Left kidney (tissue), 2 donors: ENCODE measurements around the gene RASAL2. TPM values are rescaled to one million over a fixed set of nuclear protein-coding genes. Genes with fewer than 3 reads are reported as not detected.
"Not testable (repeated sequence)": the region's sequence is repeated elsewhere in the genome, so short reads cannot be mapped to it uniquely, and the experiment has no call there.

ENCODE experiments used
- DNase-seq: peaks from one replicate; pipeline ENCODE4 v3.0.0-alpha.2; 2013
- polyA plus RNA-seq: library from polyadenylated mRNA; unstranded; fragments of 120-200 nt; gene quantifications from one replicate; pipeline ENCODE4 v1.2.1, GENCODE V29; 2013; ENCODE audit not compliant: insufficient read length

RASAL2 gene
- polyA plus RNA-seq, 1 donor: 22.1 TPM

- no peak for DNase-seq
Observed at GRCh38 chr1:178282949-178283367, 189.1 kb downstream of the RASAL2 start.

- no peak for DNase-seq
Observed at GRCh38 chr1:178283409-178283808, 189.5 kb downstream of the RASAL2 start.

- no peak for DNase-seq
Observed at GRCh38 chr1:178284058-178284457, 190.2 kb downstream of the RASAL2 start.

- DNase-seq: no peak
Observed at GRCh38 chr1:178291166-178291565, 197.3 kb downstream of the RASAL2 start.

GRCh38 chr1:178294654-178295053, 200.8 kb downstream of the RASAL2 start:
- DNase-seq: no peak

- DNase-seq: no peak
Observed at GRCh38 chr1:178300352-178300699, 206.4 kb downstream of the RASAL2 start.

- no peak for DNase-seq
Observed at GRCh38 chr1:178301141-178301540, 207.2 kb downstream of the RASAL2 start.

GRCh38 chr1:178307264-178307663, 213.4 kb downstream of the RASAL2 start:
- no peak for DNase-seq

GRCh38 chr1:178308438-178308837, 214.5 kb downstream of the RASAL2 start:
- DNase-seq: no peak

GRCh38 chr1:178310685-178311105, 216.8 kb downstream of the RASAL2 start:
- DNase-seq: peak; percentile 71

GRCh38 chr1:178311164-178311563, 217.3 kb downstream of the RASAL2 start:
- DNase-seq: no peak

- not testable (repeated sequence) for DNase-seq
Observed at GRCh38 chr1:178320280-178320982, 226.5 kb downstream of the RASAL2 start.

GRCh38 chr1:178323067-178323466, 229.2 kb downstream of the RASAL2 start:
- no peak for DNase-seq

GRCh38 chr1:178324003-178324402, 230.1 kb downstream of the RASAL2 start:
- no peak for DNase-seq

GRCh38 chr1:178328728-178329127, 234.8 kb downstream of the RASAL2 start:
- no peak for DNase-seq

- no peak for DNase-seq
Observed at GRCh38 chr1:178330153-178330552, 236.2 kb downstream of the RASAL2 start.

- DNase-seq: no peak
Observed at GRCh38 chr1:178330848-178331497, 237.1 kb downstream of the RASAL2 start.

- no peak for DNase-seq
Observed at GRCh38 chr1:178335426-178335825, 241.5 kb downstream of the RASAL2 start.

- DNase-seq: no peak
Observed at GRCh38 chr1:178337091-178337706, 243.3 kb downstream of the RASAL2 start.

GRCh38 chr1:178339834-178340233, 245.9 kb downstream of the RASAL2 start:
- DNase-seq: no peak

GRCh38 chr1:178341261-178341956, 247.5 kb downstream of the RASAL2 start:
- peak; percentile 68 for DNase-seq

GRCh38 chr1:178342745-178343144, 248.8 kb downstream of the RASAL2 start:
- DNase-seq: no peak
